ENCODE measurements around the gene IL17C. TPM values are rescaled to one million over a fixed set of nuclear protein-coding genes. Genes with fewer than 3 reads are reported as not detected.
A peak's percentile ranks its signal among the peaks of the same experiment; 100 is the strongest.

Gene IL17C
- total and polyA plus RNA-seq, 9 of the 15 experiments (the other 6 are each of a cell fraction or from before 2014, with no cell fraction given), result not detected

- no peak for TF ChIP-seq ZBTB40 (IDR thresholded peaks at IDR 0.05)
- TF ChIP-seq ZBTB40 (CRISPR knock-in tag; IDR thresholded peaks at IDR 0.05), result no peak
- no peak for TF ChIP-seq ZNF224 (CRISPR knock-in tag; IDR thresholded peaks at IDR 0.05)
- TF ChIP-seq NFIC (IDR thresholded peaks at IDR 0.05), result no peak
- TF ChIP-seq LEF1 (IDR thresholded peaks at IDR 0.05), result no peak
- no peak for TF ChIP-seq BCOR (IDR thresholded peaks at IDR 0.05)
- no peak for TF ChIP-seq HNRNPK (IDR thresholded peaks at IDR 0.05; ENCODE audit: low read depth, low read length, poor library complexity, severe bottlenecking)
- TF ChIP-seq PHF8 (IDR thresholded peaks at IDR 0.05; ENCODE audit: borderline replicate concordance, low read length), result peak; percentile 2; the same call in 1 of the 2 replicates
- TF ChIP-seq SPI1 (IDR thresholded peaks at IDR 0.05; ENCODE audit: borderline replicate concordance, low read depth, low read length), result no peak
- no peak for TF ChIP-seq ZNF764 (CRISPR knock-in tag; IDR thresholded peaks at IDR 0.05; ENCODE audit: low read depth)
- TF ChIP-seq KLF13 (tag; IDR thresholded peaks at IDR 0.05; ENCODE audit: borderline replicate concordance, low read depth), result no peak
- no peak for TF ChIP-seq FOXM1 (IDR thresholded peaks at IDR 0.05; ENCODE audit: low read depth)
- 0 out of 2 replicates have a peak, but pooled peaks have one; percentile 80 for TF ChIP-seq FOXM1 (CRISPR knock-in tag; IDR thresholded peaks at IDR 0.05; ENCODE audit: low read depth)
- 0 out of 2 replicates have a peak, but pooled peaks have one; percentile 1 for TF ChIP-seq XRCC5 (IDR thresholded peaks at IDR 0.05; ENCODE audit: low read depth, low read length)
- TF ChIP-seq POLR2B (IDR thresholded peaks at IDR 0.05; ENCODE audit: low read depth, partially characterized antibody), result no peak
- no peak for TF ChIP-seq ARHGAP35 (IDR thresholded peaks at IDR 0.05; ENCODE audit: partially characterized antibody)
- TF ChIP-seq ZNF41 (CRISPR knock-in tag; conservative IDR thresholded peaks at IDR 0.05), result no peak
- no peak for TF ChIP-seq ZBTB8A (IDR thresholded peaks at IDR 0.05; ENCODE audit: partially characterized antibody)
- TF ChIP-seq ZNF75A (CRISPR knock-in tag; IDR thresholded peaks at IDR 0.05), result no peak
These were observed 3.2 kb upstream of the IL17C start (continued) for GRCh38 chr16:88634994-88635670.

Data from K562 (cell line).